HepG2 (cell line): ENCODE data around the gene TEX48. TPM values are rescaled to one million over a fixed set of nuclear protein-coding genes. Genes with fewer than 3 reads are reported as not detected.

Experiments used
- ATAC-seq: fragments of 200-7000 bp; cut with Tn5 transposase; 3 replicates; pipeline ENCODE4 v1.9.1; 2020; ENCODE audit warnings: mild to moderate bottlenecking, moderate library complexity
- BruUV-seq: library from RNA; stranded (reverse); fragments of 400-500 nt; replicated peaks from 2 replicates; lab custom pipeline; 2021; lab: Mats Ljungman, UMichigan
- CTCF ChIA-PET: fragments of 300-600 bp; formaldehyde crosslinking; extraction: SDS; loops from one replicate; lab custom pipeline; 2021; ENCODE audit warnings: low total read pairs, inconsistent platforms, low intra/inter-chr PET ratio; lab: Yijun Ruan, JAX
- POLR2A ChIA-PET: fragments of 350-600 bp; sonication (Branson Sonifier 250); formaldehyde crosslinking; loops from one replicate; lab custom pipeline; 2020; ENCODE audit warnings: antibody characterized with exemption, inconsistent platforms; lab: Yijun Ruan, JAX
- DNase-seq: peaks from one replicate; pipeline ENCODE4 v3.0.0-alpha.2; 2015; ENCODE audit warnings: low spot score
- FAIRE-seq: peaks from 3 replicates; lab custom pipeline; 2011; peaks lifted over from hg19 to GRCh38; lab: Jason Lieb, UNC
- H2AFZ ChIP-seq: one replicate; pipeline ENCODE4 v1.6.1; 2011; ENCODE audit warnings: low read length, inconsistent platforms
- H3K27ac ChIP-seq: fragments of 300-600 bp; 3 replicates; pipeline ENCODE4 v1.8.0; 2011; ENCODE audit warnings: mixed run types, mild to moderate bottlenecking, mixed read lengths, low read length, inconsistent platforms; ENCODE audit not compliant: insufficient read depth; ENCODE audit errors: extremely low read length
- H3K27me3 ChIP-seq, 2 experiments: fragments of 200-600 bp in 1 of 2; 2 replicates in 1 of 2; 3 replicates in 1 of 2; pipeline versions ENCODE4 v1.6.0 to v1.8.0; 2011; ENCODE audit warnings: low read length in 2 of 2, mild to moderate bottlenecking in 2 of 2, moderate library complexity in 2 of 2, inconsistent platforms in 1 of 2; ENCODE audit not compliant: insufficient read depth in 2 of 2, control insufficient read depth in 1 of 2
- H3K36me3 ChIP-seq, 2 experiments: fragments of 200-600 bp in 1 of 2; replicated peaks in 1 of 2; 2 replicates in 1 of 2; 3 replicates in 1 of 2; pipeline versions ENCODE4 v1.5.1 to v1.8.0; 2011; ENCODE audit warnings: low read length in 2 of 2, inconsistent platforms in 1 of 2; ENCODE audit not compliant: insufficient read depth in 2 of 2, control insufficient read depth in 1 of 2
- H3K4me1 ChIP-seq: 2 replicates; pipeline ENCODE4 v1.5.1; 2012; ENCODE audit warnings: low read length, inconsistent platforms; ENCODE audit not compliant: insufficient read depth
- H3K4me2 ChIP-seq: 2 replicates; pipeline ENCODE4 v1.6.0; 2011; ENCODE audit warnings: low read depth, low read length, inconsistent platforms
- H3K4me3 ChIP-seq, 3 experiments: fragments of 200-600 bp in 1 of 3; sonication (generic), shearing (Covaris generic) in 1 of 3; replicated peaks in 1 of 3; 2 replicates each; pipeline ENCODE4 v1.5.1; 2011 to 2016; ENCODE audit warnings: low read length in 3 of 3, inconsistent platforms in 2 of 3, low read depth in 2 of 3, mild to moderate bottlenecking in 2 of 3, control low read depth in 1 of 3, mixed read lengths in 1 of 3; ENCODE audit not compliant: insufficient read depth in 1 of 3
- H3K79me2 ChIP-seq: one replicate; pipeline ENCODE4 v1.6.1; 2011; ENCODE audit warnings: low read length, inconsistent platforms; ENCODE audit not compliant: insufficient read depth
- H3K9ac ChIP-seq: 2 replicates; pipeline ENCODE4 v1.6.0; 2011; ENCODE audit warnings: mild to moderate bottlenecking, low read depth, low read length, inconsistent platforms; ENCODE audit not compliant: insufficient read depth
- H3K9me3 ChIP-seq: 2 replicates; pipeline ENCODE4 v1.5.1; 2012; ENCODE audit warnings: mild to moderate bottlenecking, low read length
- H4K20me1 ChIP-seq: 2 replicates; pipeline ENCODE4 v1.6.0; 2011; ENCODE audit warnings: inconsistent platforms, mild to moderate bottlenecking, low read length, moderate library complexity; ENCODE audit not compliant: insufficient read depth
- KLF16 ChIP-seq, 2 experiments: sonication (generic) in 1 of 2; formaldehyde crosslinking in 1 of 2; IDR thresholded peaks; 2 replicates each; pipeline versions ENCODE4 v1.6.1 to v1.8.0; 2016 to 2023; ENCODE audit warnings: missing genetic modification reagents in 2 of 2, missing compliant biosample characterization in 1 of 2
- NKX3-1 ChIP-seq: sonication (generic); formaldehyde crosslinking; IDR thresholded peaks from 2 replicates; pipeline ENCODE4 v1.5.0; 2020; ENCODE audit warnings: missing genetic modification reagents
- SMYD3 ChIP-seq: sonication (generic); formaldehyde crosslinking; IDR thresholded peaks from 2 replicates; pipeline ENCODE4 v1.8.1; 2023; ENCODE audit warnings: mild to moderate bottlenecking, missing genetic modification reagents
- SOX5 ChIP-seq: IDR thresholded peaks from 2 replicates; pipeline ENCODE4 v1.6.1; 2016; ENCODE audit warnings: borderline replicate concordance
- ZNF629 ChIP-seq: sonication (generic); formaldehyde crosslinking; conservative IDR thresholded peaks from 2 replicates; pipeline ENCODE4 v1.5.0; 2020; ENCODE audit warnings: missing genetic modification reagents
- ZNF768 ChIP-seq: sonication (generic); formaldehyde crosslinking; IDR thresholded peaks from 2 replicates; pipeline ENCODE4 v1.4.0; 2020; ENCODE audit warnings: missing genetic modification reagents
- WGBS: methylation state at CpG from one replicate; pipeline ENCODE4 v1.1.6; 2017; ENCODE audit warnings: low lambda C conversion rate; 5-methylcytosine and 5-hydroxymethylcytosine counted together
- in situ Hi-C: cut with HindIII; loops from 2 replicates; pipeline ENCODE4 v1.10.0; 2017; ENCODE audit warnings: low pct_unique_long_range_greater_than_20kb; ENCODE audit not compliant: extremely low pct_ligation_motif_present
- intact Hi-C: fragments of 100-400 bp; cut with micrococcal nuclease; formaldehyde crosslinking; loops from one replicate; pipeline ENCODE4 v1.10.0; 2022; ENCODE audit not compliant: unreplicated experiment
- polyA plus RNA-seq, 8 experiments: library from polyadenylated mRNA; depleted of rRNA in 3 of 8; stranded (reverse) in 7 of 8; unstranded in 1 of 8; fragments of >200 nt; fragmentation: Illumina TruSeq in 4 of 8; extraction: Trizol in 4 of 8; gene quantifications; 2 replicates each; pipeline versions ENCODE4 v1.2.1 to v1.2.3, GENCODE V29; 2011 to 2016; ENCODE audit warnings: low read depth in 4 of 8, missing spikeins in 1 of 8, mixed read lengths in 1 of 8; ENCODE audit not compliant: insufficient read depth in 1 of 8
- total RNA-seq, 5 experiments: library from RNA; depleted of rRNA; stranded (reverse); fragments of >200 nt; fragmentation: Illumina TruSeq; extraction: Trizol; gene quantifications; 2 replicates each; pipeline ENCODE4 v1.2.3, GENCODE V29; 2016; ENCODE audit warnings: low read depth in 1 of 5
- TF ChIP-seq, protein P1 (sequence below): sonication (generic); formaldehyde crosslinking; IDR thresholded peaks from 2 replicates; pipeline ENCODE4 v1.9.0; 2021; ENCODE audit warnings: missing genetic modification reagents, borderline replicate concordance

The TEX48 gene
- total and polyA plus RNA-seq, 2 of the 13 experiments (the other 11 are each of a cell fraction or from before 2014, with no cell fraction given): not detected

DNA sequence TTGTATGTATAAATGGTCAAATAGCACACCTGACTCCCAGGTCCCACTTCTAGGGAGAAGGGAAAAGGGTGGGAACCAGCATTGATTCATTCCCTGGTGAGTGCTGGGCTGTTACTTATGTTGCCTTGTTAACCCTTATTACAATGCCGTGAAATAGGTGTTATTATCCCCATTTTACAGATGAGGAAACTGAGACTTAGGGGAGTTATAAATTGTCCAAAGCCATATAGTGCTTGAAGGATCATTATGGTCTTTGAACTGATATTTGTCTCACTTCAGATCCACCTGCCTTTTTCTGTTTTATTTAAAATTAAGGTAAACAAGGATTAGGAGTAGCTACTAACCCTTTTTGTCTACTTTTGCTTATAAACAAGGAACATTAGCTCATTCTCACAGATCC, 54.4 kb downstream of the TEX48 start:
- ChIA-PET POLR2A (no interaction called here), CTCF (no interaction called here)
- no peak for ATAC-seq
- no peak overlapping the region for H3K4me2 ChIP-seq
- FAIRE-seq: no peak
- H3K27me3 ChIP-seq: no peaks in the 10 kb centered on the region
- H3K4me1 ChIP-seq: peaks cover 16% of the 10 kb centered on the region
- WGBS: 75% methylated on average over 1 of the region's 1 CpG
- no peak overlapping the region for H3K27ac ChIP-seq
- TF ChIP-seq KLF16 (CRISPR knock-in tag; IDR thresholded peaks at IDR 0.05): no peak
- no peak for TF ChIP-seq SOX5 (CRISPR knock-in tag)
- no peak for TF ChIP-seq SMYD3 (CRISPR knock-in tag)
- TF ChIP-seq NKX3-1 (CRISPR knock-in tag): no peak
- TF ChIP-seq ZNF629: peak; percentile 81
- H4K20me1 ChIP-seq: no peaks in the 10 kb centered on the region
- no peak overlapping the region for H2AFZ ChIP-seq
- H3K36me3 ChIP-seq: peaks cover 3 to 47% of the 10 kb centered on the region in 2 experiments; a peak in 4 of 5 replicates
- H3K79me2 ChIP-seq: no peaks in the 10 kb centered on the region
- in situ Hi-C loops (no loop called here), intact Hi-C loops (no loop called here)
- BruUV-seq: no TSS peak
- no peaks in the 10 kb centered on the region for H3K9me3 ChIP-seq
- no peak overlapping the region for H3K9ac ChIP-seq
- DNase-seq: no peak
- no peak overlapping the region for H3K4me3 ChIP-seq

DNA sequence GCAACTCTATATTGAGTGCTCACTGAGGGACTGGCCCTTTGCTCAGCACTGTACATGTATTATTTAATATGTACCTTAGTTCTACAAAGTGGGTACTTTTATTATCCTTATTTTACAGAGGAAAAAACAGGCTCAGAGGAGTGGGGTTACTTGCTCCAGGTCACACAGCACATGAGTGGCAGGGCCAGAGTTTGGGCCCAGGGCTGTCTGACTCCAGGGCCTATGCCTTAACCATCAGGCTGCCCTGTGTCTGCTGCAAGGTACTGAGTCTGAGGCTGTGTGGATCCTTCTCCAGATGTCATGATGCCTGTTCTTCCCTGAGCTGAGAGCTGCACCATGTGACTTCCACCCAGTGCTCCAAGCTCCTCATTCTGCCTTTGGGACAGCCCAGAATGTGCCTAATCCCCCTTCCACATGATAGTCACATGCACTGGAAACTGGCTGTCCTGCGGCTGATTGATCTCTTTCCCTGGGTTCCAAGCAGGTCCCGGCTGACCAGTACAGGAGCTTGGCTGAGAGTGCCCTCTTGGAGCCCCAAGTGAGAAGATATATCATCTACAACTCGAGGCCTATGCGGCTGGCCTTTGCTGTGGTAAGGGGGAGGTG, 55.5 kb downstream of the TEX48 start:
- H2AFZ ChIP-seq: no peak overlapping the region
- BruUV-seq: no TSS peak
- H3K4me1 ChIP-seq: peaks cover 16% of the 10 kb centered on the region
- in situ Hi-C loops: no loop called here
- CTCF ChIA-PET: no interaction called here
- no peaks in the 10 kb centered on the region for H3K27me3 ChIP-seq
- no peak for FAIRE-seq
- H3K27ac ChIP-seq: no peak overlapping the region
- no peak for ATAC-seq
- no peak overlapping the region for H3K4me2 ChIP-seq
- intact Hi-C loops: no loop called here
- DNase-seq: no peak
- POLR2A ChIA-PET: no interaction called here
- TF ChIP-seq ZNF768 (CRISPR knock-in tag): peak; percentile 82
- TF ChIP-seq, protein P1, sequence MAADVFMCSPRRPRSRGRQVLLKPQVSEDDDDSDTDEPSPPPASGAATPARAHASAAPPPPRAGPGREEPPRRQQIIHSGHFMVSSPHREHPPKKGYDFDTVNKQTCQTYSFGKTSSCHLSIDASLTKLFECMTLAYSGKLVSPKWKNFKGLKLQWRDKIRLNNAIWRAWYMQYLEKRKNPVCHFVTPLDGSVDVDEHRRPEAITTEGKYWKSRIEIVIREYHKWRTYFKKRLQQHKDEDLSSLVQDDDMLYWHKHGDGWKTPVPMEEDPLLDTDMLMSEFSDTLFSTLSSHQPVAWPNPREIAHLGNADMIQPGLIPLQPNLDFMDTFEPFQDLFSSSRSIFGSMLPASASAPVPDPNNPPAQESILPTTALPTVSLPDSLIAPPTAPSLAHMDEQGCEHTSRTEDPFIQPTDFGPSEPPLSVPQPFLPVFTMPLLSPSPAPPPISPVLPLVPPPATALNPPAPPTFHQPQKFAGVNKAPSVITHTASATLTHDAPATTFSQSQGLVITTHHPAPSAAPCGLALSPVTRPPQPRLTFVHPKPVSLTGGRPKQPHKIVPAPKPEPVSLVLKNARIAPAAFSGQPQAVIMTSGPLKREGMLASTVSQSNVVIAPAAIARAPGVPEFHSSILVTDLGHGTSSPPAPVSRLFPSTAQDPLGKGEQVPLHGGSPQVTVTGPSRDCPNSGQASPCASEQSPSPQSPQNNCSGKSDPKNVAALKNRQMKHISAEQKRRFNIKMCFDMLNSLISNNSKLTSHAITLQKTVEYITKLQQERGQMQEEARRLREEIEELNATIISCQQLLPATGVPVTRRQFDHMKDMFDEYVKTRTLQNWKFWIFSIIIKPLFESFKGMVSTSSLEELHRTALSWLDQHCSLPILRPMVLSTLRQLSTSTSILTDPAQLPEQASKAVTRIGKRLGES (CRISPR knock-in tag): no peak
- H3K36me3 ChIP-seq: peaks cover 3 to 41% of the 10 kb centered on the region in 2 experiments; a peak in 4 of 5 replicates
- WGBS: 100% methylated on average over 2 of the region's 4 CpGs
- no peaks in the 10 kb centered on the region for H4K20me1 ChIP-seq
- no peak overlapping the region for H3K9ac ChIP-seq
- no peaks in the 10 kb centered on the region for H3K9me3 ChIP-seq
- H3K79me2 ChIP-seq: no peaks in the 10 kb centered on the region
- no peak overlapping the region for H3K4me3 ChIP-seq
